Hematopoietic multipotent progenitor cell treated with erythropoietin and hydrocortisone succinate and interleukin-3 and kit ligand, for 6 days (in vitro differentiated cells): ENCODE data around the gene ATP5PD.
"Not testable (repeated sequence)": the region's sequence is repeated elsewhere in the genome, so short reads cannot be mapped to it uniquely, and the experiment has no call there.

Source experiments
- DNase-seq: peaks from one replicate; pipeline ENCODE4 v3.0.0-alpha.2; 2015

Gene ATP5PD

DNA sequence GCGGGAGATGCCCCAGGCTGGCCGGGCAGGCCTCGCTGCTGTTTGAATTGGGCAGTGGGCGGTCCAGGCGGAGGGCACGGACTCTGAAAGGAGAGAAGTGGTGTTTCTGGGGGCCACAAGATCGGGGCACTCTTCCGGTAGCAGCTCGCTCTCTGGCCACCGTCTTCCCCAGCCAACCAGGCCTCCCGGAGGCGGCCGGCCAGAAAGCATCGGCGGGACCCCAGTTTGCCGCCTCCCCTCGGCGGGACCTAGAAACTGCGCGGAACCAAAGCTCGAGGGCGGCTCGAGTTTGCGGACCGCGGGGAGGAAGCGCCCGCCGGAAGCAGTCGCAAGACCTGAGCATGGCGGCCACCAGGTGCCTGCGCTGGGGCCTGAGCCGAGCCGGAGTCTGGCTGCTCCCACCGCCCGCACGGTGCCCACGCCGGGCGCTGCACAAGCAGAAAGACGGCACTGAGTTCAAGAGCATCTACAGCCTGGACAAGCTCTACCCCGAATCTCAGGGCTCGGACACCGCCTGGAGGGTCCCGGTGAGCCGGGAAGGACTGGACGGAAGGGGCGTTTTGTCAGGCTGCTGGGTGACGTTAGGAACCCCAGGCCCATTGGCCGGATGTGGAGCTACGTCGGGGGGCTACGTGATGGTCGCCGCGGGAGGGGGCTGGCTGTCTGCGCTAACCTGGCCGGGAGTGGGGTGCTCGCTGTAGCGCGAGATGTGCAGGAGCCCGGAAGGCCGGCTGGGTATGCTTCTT, 34.2 kb downstream of the ATP5PD start, which contains the start of gene MRPL58:
Gene MRPL58 (plus strand): TSS at position 325 of the 746 bp plus-strand sequence. CDS start 17 bp downstream, at position 342.
- DNase-seq = peak; percentile 92

DNA sequence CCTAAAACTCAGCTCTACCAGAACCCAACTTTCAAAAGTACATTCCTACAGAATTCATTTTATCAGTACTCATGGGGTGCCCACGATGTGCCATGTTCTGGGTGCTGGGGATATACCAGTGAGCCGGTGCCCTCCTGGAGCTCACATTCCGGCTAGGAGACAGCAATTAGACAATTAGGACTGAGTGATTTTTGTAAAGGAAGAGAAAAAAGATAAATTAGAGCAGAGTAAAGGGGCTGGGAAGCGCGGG, 34.7 kb downstream of the ATP5PD start:
- DNase-seq = no peak

DNA sequence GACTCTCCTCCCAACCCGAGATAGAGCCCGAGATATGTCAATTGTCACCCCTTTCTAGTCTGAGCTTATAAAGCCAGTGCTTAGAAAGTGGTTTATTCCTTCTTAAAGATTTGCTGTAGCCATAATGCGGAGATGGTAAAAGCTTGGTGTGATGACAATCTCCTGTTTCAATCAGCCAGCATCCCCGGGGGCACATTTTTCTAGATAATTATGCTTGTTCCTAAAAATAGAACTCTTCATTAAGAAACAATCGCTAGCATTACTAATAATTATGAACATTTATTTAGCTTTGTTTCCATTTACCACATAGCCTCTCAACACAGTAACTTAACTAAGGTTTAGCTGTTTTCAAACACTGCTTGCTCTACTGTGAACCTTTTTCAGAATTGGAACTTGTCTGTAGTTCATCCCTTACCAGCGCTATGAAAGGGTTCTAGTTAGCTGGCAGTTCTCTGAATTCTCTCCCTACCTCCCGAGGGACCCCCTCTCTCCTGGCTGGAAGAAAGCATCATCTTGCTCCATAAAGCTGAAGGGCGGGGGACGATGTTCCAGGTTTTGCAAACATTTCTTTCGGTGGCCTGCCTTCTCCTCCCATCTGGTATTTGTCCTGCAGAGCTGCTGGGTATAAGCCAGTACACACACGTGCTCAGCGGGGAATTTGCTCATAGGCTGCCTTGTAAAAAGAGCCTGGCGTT, 35.2 kb downstream of the ATP5PD start:
- DNase-seq = peak; percentile 16

DNA sequence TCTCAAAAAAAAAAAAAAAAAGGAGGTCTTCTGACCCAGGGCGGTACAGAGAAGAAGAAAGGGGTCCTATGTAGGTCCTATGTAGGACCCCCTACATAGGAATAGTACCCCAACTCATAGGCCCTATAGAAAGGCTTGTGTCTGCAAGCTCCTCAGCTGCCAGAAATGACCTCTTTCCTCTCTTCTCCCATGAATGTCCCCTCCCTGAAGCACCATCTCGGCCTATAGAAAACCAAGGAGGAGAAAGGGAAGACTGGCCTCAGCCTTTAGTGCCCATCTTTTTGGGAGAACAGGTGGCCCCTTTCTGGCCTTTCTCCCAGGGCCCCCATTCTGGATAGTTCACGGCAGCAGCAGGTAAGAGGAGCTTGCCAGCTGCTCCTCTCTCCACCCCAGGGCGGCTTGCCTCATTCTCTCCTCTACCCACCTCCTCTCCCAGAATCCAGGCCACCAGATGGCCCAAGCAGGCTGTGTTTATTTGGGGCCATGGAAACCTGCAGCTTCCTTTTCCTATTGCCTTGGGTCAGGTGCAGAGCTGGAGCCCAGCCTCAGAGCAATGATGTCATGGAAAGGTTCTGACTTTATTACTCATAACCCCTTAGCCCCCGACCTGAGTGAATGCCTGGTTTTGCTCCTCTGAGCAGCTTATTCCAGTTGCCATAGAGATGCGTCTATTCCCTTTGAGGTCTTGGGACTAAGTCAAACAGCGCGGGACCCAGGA, 35.9 kb downstream of the ATP5PD start:
- no peak for DNase-seq

DNA sequence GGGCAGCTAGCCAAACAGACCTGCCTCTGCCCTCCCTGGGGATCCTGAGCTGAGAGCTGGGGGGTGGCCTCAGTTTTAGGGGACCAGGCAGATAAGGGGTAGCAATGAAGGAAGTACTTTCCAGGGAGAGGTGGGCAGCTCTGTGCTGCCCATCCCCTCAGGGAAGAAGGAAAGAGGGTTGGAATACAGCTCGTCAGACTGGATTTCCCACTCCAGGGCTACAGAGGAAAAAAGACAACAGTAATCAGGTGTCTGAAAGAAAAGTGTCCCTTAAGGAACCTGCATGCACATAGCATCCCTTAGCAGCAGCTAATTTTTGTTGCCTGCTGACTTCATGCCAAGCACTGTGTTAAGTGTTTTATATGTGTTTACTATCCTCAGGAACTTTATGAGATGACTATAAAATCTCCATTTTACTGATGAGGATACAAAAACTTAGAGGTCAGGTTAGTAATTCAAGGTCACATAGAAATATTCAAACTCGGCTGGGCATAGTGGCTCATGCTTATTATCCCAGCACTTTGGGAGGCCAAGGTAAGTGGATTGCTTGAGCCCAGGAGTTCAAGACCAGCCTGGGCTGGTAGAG, 37.5 kb downstream of the ATP5PD start:
- no peak for DNase-seq

DNA sequence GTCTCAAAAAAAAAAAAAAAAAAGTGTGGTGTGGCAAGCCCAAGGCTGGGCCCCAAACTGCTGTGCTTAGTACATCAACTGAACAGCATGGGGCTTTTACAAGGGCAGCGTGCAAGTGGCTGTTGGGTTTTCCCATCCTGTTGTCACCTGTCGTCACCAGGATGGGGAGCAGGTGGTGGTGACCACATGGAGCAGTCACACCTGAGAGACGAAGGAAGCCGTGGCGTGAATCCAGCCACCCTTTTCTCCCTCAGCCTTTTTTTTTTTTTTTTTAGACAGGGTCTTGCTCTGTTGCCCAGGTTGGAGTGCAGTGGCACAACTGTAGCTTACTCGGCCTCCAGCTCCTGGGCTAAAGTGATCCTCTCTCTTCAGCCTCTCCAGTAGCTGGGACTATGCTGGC, 38.4 kb downstream of the ATP5PD start:
- DNase-seq = no peak

DNA sequence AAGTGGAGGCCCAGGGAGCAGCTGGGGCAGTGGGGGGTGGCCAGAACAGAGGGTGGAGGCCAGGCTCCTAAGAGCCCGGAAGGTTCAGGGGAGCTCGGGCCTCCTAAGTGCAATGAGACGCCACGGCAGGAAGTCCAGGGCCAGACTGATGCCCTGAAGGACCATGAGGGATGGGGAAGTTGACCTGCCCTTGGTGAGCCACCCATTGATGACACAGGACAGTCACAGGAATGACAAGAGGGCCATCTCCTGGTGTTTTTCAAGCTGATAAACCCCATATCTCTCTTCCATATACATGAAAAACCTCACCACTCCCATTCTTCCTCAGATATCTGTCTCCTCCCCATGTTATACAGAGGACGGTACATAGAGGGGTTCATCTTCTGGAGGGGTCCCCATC, 40.1 kb downstream of the ATP5PD start:
- peak; percentile 69 for DNase-seq

DNA sequence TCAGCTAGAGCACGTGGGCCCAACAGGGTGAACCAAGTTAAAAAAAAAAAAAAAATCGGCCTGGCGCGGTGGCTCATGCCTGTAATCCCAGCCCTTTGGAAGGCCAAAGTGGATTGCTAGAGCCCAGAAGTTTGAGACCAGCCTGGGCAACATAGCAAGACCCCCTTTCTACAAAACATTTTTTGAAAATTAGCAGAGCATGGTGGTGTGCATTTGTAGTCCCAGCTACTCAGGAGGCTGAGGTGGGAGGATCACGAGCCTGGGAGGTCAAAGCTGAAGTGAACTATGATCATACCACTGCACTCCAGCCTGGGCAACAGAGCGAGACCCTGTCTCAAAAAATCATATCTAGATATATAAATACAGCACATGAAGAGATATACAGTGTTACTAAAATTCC, 40.7 kb downstream of the ATP5PD start:
- not testable (repeated sequence) for DNase-seq

DNA sequence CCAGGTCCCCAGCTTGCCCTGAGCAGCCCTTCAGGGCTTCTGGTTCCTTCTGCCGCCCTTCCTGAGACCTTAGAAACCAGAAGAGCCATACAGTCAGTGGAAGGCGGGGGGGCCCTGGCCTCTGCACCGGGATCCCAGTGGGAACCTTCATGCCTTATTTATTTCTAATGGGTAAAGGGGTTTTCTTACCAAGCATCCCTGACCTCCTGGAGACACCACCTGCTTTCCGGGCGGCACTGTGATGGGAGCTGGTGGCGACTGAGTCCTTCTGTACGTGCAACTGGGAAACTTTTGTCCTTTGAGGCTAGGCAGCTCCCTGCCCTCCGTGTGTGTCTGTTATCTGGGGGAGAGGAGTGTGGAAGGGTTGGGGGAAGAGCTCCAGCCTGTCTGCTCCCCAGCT, 41.5 kb downstream of the ATP5PD start:
- DNase-seq = no peak

DNA sequence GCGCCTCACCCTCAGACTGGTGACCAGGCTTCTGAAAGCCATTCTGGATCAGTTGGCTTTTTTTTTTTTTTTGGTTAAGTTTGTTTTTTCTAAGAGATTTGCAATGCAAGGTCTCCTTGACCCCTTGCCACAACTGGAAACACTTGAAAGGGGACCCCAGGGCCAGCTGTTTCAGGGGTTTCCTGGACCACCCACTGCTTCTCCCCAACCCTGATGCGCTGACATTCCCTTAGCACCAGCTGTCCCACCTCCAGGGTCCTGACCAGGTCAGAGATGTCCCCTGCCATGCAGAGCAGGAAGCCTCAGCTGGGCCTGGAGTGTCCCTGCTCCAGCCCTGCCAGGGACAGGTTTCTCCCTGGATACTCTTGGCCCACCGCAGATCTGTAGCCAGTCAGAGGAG, 42.4 kb downstream of the ATP5PD start:
- DNase-seq = no peak

DNA sequence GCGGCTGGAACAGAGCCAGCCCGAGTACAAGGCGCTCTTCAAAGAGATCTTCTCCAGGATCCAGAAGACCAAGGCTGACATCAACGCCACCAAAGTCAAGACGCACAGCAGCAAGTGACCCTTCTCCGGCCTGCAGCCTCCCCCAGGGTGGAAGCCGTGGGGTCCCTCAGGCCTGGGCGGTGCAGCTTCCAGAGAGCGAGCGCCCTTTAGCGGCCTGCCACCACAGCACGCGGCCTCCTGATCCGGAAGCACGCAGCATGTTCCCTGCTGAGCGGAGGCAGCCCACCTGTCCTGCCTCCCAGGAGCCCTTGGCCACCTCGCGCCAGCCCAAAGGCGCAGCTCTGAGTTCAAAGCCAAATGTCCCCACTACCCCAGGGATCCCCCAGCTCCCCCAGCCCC, 42.8 kb downstream of the ATP5PD start:
- no peak for DNase-seq

DNA sequence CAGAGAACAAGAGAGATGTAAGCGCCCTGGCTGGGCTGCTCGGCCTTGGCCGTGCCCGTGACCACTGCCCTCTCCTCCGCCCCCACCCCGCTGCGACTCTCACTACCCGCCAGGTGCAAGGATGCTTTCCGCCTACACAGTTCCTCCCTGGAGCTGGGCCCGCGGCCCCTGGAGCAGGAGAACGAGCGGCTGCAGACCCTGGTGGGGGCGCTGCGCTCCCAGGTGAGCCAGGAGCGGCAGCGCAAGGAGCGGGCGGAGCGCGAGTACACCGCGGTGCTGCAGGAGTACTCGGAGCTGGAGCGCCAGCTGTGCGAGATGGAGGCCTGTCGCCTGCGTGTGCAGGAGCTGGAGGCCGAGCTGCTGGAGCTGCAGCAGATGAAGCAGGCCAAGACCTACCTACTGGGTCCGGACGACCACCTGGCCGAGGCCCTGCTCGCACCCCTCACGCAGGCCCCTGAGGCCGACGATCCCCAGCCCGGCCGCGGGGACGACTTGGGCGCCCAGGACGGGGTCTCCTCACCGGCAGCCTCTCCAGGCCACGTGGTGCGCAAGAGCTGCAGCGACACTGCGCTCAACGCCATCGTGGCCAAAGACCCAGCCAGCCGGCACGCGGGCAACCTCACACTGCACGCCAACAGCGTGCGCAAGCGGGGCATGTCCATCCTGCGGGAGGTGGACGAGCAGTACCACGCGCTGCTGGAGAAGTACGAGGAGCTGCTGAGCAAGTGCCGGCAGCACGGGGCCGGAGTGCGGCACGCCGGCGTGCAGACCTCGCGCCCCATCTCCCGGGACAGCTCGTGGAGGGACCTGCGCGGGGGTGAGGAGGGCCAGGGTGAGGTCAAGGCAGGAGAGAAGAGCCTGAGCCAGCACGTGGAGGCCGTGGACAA, 43.5 kb downstream of the ATP5PD start:
- no peak for DNase-seq

DNA sequence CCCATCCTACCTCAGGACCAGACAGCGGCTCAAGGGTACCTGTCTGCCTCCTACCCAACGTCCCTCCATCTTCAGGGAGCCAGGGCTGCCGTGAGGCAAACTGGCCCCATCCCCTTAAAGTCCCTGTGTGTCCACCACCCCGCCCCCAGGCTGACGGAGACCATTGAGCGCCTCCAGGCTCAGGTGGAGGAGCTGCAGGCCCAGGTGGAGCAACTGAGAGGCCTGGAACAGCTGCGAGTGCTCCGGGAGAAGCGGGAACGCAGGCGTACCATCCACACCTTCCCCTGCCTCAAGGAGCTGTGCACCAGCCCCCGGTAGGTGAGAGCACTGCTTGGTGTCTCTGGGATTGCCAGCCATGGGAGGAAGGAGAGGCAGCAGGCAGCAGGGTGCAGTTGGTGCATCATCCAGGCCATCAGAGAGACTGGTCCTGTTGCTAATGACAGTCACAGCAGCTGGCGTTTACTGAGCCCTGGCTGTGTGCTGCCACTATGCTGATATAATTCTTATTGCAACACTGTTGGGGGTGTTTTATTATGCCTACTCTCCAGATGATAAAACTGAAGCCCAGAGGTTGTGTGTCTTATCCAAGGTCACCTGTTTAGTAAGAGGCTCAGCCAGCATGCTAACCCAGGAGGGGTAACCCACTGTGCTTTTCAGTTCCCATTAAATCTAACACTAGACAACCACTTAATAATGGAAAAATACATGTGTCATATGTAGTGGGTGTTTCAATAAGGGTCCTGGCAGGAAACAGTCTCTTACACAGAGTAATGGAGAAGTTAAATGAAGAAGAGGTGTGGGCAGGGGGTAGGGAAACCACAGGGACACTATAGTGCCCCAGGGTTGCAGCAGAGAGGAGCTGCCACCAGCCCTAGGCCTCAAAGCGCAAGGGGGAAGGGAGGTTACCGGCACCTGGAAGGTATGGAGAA, 44.6 kb downstream of the ATP5PD start:
- DNase-seq = peak; percentile 37

DNA sequence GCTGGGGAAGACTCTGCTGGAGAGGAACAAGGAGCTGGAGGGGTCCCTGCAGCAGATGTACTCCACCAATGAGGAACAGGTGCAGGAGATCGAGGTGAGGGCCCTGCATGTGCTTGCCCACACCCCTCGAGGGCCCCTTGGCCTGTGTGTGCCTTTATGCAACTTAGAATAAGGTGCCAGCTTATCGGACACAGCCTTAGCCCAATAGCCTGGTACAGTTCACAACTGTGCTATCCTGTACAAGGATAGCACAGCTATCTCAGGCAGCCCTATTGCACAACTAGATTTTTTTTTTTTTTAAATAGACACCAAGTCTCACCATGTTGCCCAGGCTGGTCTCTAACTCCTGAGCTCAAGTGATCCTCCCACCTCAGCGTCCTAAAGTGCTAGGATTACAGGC, 47.2 kb downstream of the ATP5PD start:
- DNase-seq = no peak

DNA sequence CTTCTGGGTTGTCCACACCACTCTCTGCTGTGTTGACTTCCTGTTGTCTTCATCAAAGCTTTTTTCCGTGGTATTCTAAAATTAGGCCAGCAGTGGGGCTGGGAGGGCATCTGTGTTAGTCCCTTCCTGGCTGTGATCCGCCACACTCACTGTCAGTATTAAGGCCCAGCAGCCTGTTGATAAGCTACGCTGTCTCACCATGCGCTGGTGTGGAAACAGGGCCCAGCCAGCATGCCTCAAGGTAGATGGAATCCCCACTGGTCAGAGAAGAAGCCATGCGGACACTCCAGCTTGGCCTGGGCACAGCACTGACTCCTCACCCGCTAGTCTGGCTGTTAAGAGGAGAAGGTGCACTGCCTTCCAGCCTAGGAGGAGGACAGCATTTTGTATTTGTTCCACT, 48.0 kb downstream of the ATP5PD start:
- DNase-seq = no peak

DNA sequence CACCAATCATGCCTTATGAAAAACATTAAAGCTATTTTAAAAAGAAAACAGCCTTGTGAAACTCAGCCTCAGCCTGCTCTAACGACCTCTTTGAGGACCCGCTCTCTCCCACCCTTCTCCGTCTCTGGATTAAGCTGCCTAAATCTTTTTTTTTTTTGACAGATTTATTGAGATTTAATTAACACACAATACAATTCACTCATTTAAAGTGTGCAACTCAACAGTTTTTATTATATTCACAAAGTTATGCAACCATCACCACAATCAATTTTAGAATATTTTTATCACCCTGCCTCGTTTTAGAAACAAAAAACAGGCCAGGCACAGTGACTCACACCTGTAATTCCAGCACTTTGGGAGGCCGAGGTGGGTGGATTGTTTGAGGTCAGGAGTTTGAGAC, 50.9 kb downstream of the ATP5PD start:
- no peak for DNase-seq

DNA sequence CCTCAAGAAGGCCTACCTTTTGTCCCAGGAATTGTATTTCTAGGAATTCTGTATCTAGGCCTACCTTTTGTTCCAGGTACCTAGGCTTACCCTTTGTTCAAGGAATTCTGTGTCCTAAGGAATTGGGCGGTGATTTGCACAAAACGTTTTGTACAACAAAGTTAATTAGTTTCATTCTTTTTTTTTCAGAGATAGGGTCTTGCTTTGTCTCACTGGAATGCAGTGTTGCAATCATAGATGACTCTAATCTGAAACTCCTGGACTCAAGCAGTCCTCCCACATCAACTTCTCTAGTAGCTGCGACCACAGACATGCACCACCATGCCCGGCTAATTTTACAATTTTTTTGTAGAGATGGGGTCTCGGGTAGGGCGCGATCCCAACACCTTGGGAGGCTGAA, 52.3 kb downstream of the ATP5PD start:
- no peak for DNase-seq

DNA sequence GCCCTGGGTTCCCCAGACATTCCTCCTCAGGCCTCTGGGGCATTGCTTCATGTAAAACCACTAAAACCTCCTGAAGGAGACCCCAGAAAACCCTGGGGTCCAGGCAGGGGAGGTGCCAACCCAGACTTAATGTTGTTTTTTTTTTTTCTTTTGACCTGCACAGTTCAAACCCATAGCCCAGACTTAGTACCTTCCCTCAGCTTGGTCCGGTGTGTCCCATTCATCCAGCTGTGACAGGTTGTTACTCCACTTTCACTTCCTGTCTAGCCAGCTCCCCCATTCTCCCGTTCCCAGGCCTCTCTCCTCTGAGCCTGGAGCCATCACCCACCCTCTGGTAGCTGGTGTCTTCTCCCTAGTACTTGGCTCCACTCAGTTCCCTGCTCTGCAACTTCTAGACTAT, 54.5 kb downstream of the ATP5PD start:
- DNase-seq = no peak

DNA sequence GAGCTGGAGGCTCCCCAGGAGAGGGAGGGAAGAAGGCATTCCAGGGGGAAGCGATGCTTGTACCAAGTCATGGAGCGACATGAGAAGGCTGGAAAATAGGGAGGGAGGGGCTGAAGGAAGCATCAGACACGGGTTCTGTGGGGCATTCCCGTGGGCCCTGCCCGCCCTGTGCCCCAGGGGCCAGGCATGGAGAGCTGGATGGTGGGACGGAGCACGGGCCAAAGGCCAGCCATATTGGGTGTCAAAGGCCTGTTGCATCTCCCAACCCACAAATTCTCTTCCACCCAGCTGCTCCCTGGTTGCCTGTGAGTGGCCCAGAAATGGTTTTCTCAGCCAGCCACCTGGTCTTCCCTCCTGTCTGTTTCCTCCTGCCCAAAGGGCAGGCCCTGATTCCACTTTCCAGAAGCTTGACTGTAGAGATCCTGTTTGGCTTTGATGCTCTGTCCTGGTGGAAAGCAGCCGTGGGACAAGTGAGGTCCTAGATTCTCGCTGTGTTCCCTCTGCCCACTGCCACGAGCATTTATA, 56.1 kb downstream of the ATP5PD start:
- DNase-seq = no peak
